ENCODE measurements around the gene PLEK2.

DNA sequence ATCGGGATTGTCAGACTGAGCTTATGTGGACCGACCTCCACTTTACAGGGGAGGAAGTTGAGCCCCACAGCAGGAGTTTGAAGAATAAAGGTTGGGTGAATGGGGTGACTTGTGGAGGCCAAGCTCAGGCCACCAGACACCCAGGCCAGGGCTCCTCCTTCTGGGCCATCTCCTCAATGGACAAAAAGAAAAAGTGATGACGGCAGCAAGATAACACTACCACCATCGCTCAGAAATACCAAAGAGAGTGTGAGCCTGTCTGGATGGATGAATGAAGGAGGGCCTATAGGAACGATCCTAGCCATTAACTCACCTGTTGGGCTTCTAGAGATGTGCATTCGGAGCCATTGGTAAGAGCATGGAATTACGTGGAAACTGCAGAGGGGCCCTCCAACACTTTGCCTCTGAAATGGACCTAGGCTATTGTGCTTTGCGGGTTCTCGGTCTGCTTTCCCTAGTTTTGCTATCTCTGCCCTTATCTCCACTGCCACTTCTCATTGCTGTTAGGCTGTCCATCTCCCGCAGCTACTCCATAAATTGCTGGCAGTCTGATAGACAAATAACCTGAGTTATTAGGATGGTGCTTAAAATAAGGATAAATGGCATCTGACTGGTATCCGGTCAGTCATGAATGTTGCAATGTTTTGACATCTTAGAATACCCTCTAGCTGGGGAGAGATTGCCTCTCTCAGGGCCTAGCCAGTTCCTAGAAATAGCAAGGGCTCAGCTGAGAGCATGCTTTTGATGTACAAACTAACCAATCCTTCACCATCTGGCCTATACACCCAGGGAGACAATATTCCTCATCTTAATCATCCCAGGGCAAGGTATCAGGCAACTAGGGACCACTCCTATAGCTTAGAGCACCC, 9.6 kb upstream of the PLEK2 start:
- TF ChIP-seq, protein P1, sequence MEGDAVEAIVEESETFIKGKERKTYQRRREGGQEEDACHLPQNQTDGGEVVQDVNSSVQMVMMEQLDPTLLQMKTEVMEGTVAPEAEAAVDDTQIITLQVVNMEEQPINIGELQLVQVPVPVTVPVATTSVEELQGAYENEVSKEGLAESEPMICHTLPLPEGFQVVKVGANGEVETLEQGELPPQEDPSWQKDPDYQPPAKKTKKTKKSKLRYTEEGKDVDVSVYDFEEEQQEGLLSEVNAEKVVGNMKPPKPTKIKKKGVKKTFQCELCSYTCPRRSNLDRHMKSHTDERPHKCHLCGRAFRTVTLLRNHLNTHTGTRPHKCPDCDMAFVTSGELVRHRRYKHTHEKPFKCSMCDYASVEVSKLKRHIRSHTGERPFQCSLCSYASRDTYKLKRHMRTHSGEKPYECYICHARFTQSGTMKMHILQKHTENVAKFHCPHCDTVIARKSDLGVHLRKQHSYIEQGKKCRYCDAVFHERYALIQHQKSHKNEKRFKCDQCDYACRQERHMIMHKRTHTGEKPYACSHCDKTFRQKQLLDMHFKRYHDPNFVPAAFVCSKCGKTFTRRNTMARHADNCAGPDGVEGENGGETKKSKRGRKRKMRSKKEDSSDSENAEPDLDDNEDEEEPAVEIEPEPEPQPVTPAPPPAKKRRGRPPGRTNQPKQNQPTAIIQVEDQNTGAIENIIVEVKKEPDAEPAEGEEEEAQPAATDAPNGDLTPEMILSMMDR (IDR thresholded peaks at IDR 0.05), result no peak
- TF ChIP-seq POLR2A (IDR thresholded peaks at IDR 0.05), result no peak
